Hematopoietic multipotent progenitor cell treated with erythropoietin and hydrocortisone succinate and interleukin-3 and kit ligand, for 4 days (in vitro differentiated cells): ENCODE results near the gene KCNIP1.
"Not testable (repeated sequence)": the region's sequence is repeated elsewhere in the genome, so short reads cannot be mapped to it uniquely, and the experiment has no call there.

Source experiments
- DNase-seq: peaks from one replicate; pipeline ENCODE4 v3.0.0-alpha.2; 2015

The KCNIP1 gene

DNA sequence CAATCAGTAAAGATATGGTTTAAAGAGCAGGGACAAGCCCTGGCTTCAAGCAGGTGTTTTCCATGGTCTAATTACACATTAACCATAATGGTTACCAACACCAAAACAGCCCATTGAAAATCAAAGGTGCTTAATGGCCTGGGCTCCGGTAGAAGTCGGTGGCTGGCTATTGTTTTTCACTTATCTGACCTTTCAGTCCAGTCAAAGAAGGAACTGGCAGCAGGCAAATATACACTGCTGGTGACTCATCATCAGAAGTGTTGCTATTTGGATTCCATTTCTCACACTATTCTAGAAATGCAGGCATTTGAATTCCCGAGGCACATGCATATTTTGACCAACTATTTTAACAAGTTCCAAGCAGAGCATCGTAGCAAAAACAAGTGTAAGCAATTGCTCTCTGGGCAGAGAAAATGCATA lies 253.4 kb downstream of the KCNIP1 start:
- no peak for DNase-seq

DNA sequence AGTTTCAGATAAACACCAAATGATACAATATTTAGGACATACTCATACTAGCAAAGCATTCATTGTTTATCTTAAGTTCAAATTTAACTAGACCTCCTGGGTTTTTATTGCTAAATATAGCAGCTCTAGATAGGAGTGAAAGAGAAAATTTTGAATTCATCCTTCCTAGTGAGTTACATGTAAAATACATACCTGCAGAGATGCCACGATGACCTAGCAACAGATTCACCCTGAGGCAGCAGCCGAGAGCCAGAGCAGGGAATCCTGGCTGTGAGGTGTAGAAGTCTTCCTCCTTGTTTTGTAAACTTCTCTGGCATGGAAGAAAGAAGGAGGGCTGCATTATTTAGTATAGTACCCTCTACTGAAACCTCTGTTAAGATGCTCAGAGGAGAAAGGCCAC lies 253.8 kb downstream of the KCNIP1 start:
- no peak for DNase-seq

GRCh38 chr5:170758481-170758880 lies 254.7 kb downstream of the KCNIP1 start:
- no peak for DNase-seq

GRCh38 chr5:170760113-170760512 lies 256.3 kb downstream of the KCNIP1 start:
- no peak for DNase-seq

- DNase-seq, result no peak
Observed at GRCh38 chr5:170761048-170761707, 257.4 kb downstream of the KCNIP1 start.

DNA sequence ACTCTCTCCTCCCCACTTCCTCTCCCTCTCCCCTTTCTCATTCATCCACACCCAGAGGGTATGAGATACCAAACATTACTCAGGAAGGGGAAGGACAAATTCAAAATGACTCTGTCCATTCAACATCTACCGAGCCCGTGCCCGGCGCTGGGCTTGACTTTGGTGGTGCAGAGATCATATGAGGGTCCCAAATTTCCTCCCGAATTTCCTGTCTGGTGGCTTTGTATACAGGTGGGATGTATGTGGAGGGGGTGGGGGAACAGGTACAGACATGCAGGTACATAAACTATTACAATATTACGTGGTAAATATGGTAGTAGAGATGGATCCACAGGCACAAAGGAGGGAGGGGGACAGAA lies 257.9 kb downstream of the KCNIP1 start:
- DNase-seq, result no peak

DNA sequence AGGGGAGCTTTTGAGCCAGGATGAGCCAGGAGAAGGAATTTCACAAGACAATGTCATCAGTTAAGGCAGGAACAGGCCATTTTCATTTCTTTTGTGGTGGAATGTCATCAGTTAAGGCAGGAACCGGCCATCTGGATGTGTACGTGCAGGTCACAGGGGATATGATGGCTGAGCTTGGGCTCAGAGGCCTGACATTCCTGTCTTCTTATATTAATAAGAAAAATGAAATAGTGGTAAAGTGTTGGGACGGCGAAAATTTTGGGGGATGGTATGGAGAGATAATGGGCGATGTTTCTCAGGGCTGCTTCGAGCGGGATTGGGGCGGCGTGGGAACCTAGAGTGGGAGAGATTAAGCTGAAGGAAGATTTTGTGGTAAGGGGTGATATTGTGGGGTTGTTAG lies 258.5 kb downstream of the KCNIP1 start:
- not testable (repeated sequence) for DNase-seq

- not testable (repeated sequence) for DNase-seq
Observed at GRCh38 chr5:170765868-170766267, 262.0 kb downstream of the KCNIP1 start.

- DNase-seq, result no peak
Observed at GRCh38 chr5:170769246-170769645, 265.4 kb downstream of the KCNIP1 start.

DNA sequence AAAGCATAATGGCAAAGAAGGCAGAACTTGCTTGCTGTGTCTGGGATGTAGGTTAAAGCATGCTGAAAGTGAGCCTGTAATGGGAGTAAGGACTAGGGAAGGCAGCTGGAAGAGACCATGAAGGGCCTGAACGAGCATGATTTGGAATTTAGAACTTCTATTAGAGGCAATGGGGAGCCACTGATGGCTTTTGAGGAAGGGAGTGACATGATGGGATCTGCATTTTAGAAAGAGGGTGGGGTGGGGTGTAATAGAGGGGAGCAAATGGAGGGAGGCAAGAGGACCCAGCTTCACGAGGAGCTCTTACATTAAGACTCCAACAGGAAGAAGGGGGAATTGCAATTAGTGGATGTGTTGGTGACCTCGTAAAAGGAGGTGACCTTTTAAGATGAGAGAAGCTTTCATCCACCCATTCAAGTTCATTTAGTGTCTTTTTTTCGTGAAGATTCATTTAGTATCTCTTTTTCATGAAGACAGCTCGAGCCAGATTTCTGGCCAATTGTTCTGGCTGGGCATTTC lies 266.1 kb downstream of the KCNIP1 start:
- peak; percentile 18 for DNase-seq

GRCh38 chr5:170771496-170771895 lies 267.7 kb downstream of the KCNIP1 start:
- no peak for DNase-seq

GRCh38 chr5:170773024-170773985 lies 269.5 kb downstream of the KCNIP1 start:
- DNase-seq, result no peak

DNA sequence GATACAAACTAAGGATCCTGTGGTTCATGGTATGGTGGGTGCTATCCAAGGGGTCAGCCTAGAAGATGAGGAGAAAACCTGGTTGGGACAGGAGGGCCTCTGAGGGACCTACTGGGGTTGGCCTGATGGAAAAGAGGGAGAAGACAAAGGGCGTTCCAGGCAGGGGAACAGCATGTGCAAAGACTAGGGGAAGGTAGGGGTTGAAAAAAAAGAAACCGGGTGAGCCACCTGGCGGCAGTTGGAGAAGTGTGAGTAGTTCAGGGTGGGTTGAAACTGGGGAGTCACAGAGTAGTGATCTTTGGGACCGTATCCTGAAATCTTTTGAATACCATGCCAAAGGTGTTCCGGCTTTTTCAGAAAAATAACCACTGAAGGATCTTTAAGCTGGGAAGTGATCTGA lies 271.0 kb downstream of the KCNIP1 start:
- no peak for DNase-seq

GRCh38 chr5:170781946-170782345 lies 278.1 kb downstream of the KCNIP1 start:
- DNase-seq, result no peak

- no peak for DNase-seq
Observed at GRCh38 chr5:170782438-170782837, 278.6 kb downstream of the KCNIP1 start.

DNA sequence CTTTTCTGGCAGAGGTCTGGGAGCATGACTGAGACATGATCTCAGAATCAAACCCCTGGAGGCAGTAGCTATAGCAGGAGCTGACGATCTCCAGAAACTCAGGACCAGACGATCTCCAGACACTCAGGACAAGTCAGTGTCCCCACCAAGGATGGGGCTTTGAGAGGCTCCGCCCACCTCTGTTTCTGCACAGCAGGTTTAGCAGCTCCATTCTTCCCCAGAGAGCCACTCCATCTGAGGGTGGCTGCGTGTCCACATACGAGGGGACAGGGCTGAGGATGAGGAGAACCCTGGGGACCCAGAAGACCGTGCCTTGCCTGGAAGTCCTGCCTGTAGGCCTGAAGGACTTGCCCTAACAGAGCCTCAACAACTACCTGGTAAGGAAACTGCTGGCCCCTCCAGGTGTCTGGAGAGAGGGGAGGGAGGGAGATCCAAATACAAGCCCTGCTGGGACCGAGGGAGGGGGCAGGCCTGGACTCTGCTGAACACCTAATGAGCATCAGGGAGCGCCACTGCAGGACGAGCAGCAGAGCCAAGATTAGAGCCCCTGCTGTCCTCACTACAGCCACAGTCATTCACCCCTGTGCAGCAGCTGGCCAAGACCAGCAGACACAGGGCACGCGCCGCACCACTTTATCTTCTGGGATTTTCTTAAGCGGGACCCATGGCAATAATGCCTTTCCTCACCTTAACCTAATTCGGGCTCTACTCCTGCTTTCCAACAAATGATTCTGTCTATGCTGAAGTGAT lies 279.9 kb downstream of the KCNIP1 start, which contains the start of gene GABRP:
GABRP (plus strand) TSS at position 228 of the 750 bp plus-strand sequence. CDS start 4,891 bp downstream, outside the sequence.
- no peak for DNase-seq

- no peak for DNase-seq
Observed at GRCh38 chr5:170785416-170785815, 281.6 kb downstream of the KCNIP1 start.
